HEK293 (cell line): ENCODE data around the gene MYRFL.

Experiments used
- CTCF ChIA-PET: fragments of 350-600 bp; formaldehyde crosslinking; extraction: SDS; loops from one replicate; lab custom pipeline; 2021; ENCODE audit warnings: antibody characterized with exemption; lab: Yijun Ruan, JAX
- POLR2A ChIA-PET: fragments of 300-600 bp; formaldehyde crosslinking; extraction: SDS; loops from one replicate; lab custom pipeline; 2020; ENCODE audit warnings: antibody characterized with exemption, inconsistent platforms; lab: Yijun Ruan, JAX
- H3K27ac ChIP-seq: fragments of 200-500 bp; sonication (Bioruptor generic); 2 replicates; pipeline ENCODE4 v1.5.1; 2014; ENCODE audit warnings: low read depth, low read length, control low read depth, inconsistent platforms; ENCODE audit errors: extremely low read depth
- H3K36me3 ChIP-seq, 2 experiments: fragments of 200-500 bp in 1 of 2; sonication (Bioruptor generic) in 1 of 2; 1 replicate in 1 of 2; 2 replicates in 1 of 2; pipeline ENCODE4 v1.5.1; 2014 to 2017; ENCODE audit warnings: inconsistent platforms in 2 of 2, low read length in 2 of 2; ENCODE audit not compliant: control insufficient read depth in 2 of 2, insufficient read depth in 1 of 2
- H3K4me1 ChIP-seq: fragments of 200-500 bp; sonication (Bioruptor generic); 2 replicates; pipeline ENCODE4 v1.5.1; 2014; ENCODE audit warnings: mild to moderate bottlenecking, low read length, inconsistent platforms; ENCODE audit not compliant: control insufficient read depth, insufficient read depth
- H3K4me3 ChIP-seq: 2 replicates; pipeline ENCODE4 v1.5.1; 2011; ENCODE audit warnings: low read depth, mild to moderate bottlenecking, control low read depth, low read length, moderate library complexity
- H3K9me3 ChIP-seq: fragments of 200-500 bp; sonication (Bioruptor generic); 2 replicates; pipeline ENCODE4 v1.5.1; 2014; ENCODE audit warnings: low read depth, low read length, inconsistent platforms; ENCODE audit not compliant: control insufficient read depth, insufficient read depth
- EGR2 ChIP-seq: fragments of 450-650 bp; formaldehyde crosslinking; IDR thresholded peaks from 2 replicates; pipeline ENCODE4 v1.5.1; 2016; ENCODE audit warnings: low read depth, missing biosample characterization, missing genetic modification characterization
- GLIS2 ChIP-seq: fragments of 450-650 bp; formaldehyde crosslinking; IDR thresholded peaks from 2 replicates; pipeline ENCODE4 v1.5.1; 2016; ENCODE audit warnings: missing biosample characterization, missing genetic modification characterization
- MEIS1 ChIP-seq: sonication (generic); formaldehyde crosslinking; IDR thresholded peaks from 2 replicates; pipeline ENCODE4 v1.8.1; 2022; ENCODE audit warnings: missing genetic modification reagents, mild to moderate bottlenecking, borderline replicate concordance
- RBAK ChIP-seq: fragments of 450-650 bp; formaldehyde crosslinking; IDR thresholded peaks from 2 replicates; pipeline ENCODE4 v1.5.1; 2016; ENCODE audit warnings: missing biosample characterization, missing genetic modification characterization
- SCRT1 ChIP-seq: fragments of 450-650 bp; formaldehyde crosslinking; IDR thresholded peaks from 2 replicates; pipeline ENCODE4 v1.5.1; 2016; ENCODE audit warnings: missing biosample characterization, missing genetic modification characterization, borderline replicate concordance
- SETDB1 ChIP-seq: IDR thresholded peaks from one replicate; pipeline ENCODE4 v1.6.1; 2017; ENCODE audit warnings: mild to moderate bottlenecking, low read length, moderate library complexity, mixed read lengths; ENCODE audit not compliant: insufficient read length
- ZBTB17 ChIP-seq: fragments of 450-650 bp; formaldehyde crosslinking; IDR thresholded peaks from 2 replicates; pipeline ENCODE4 v1.5.1; 2016; ENCODE audit warnings: missing biosample characterization, missing genetic modification characterization
- ZNF133 ChIP-seq: fragments of 450-650 bp; formaldehyde crosslinking; IDR thresholded peaks from 2 replicates; pipeline ENCODE4 v1.5.1; 2016; ENCODE audit warnings: missing biosample characterization, missing genetic modification characterization
- ZNF140 ChIP-seq: fragments of 450-650 bp; formaldehyde crosslinking; IDR thresholded peaks from 2 replicates; pipeline ENCODE4 v1.5.1; 2016; ENCODE audit warnings: missing biosample characterization, missing genetic modification characterization
- ZNF157 ChIP-seq: fragments of 450-650 bp; formaldehyde crosslinking; IDR thresholded peaks from 2 replicates; pipeline ENCODE4 v1.5.1; 2016; ENCODE audit warnings: missing biosample characterization, missing genetic modification characterization
- ZNF2 ChIP-seq: fragments of 450-650 bp; formaldehyde crosslinking; IDR thresholded peaks from 2 replicates; pipeline ENCODE4 v1.5.1; 2016; ENCODE audit warnings: missing biosample characterization, missing genetic modification characterization
- ZNF391 ChIP-seq: fragments of 450-650 bp; formaldehyde crosslinking; IDR thresholded peaks from 2 replicates; pipeline ENCODE4 v1.5.1; 2016; ENCODE audit warnings: low read depth, missing biosample characterization, missing genetic modification characterization, borderline replicate concordance
- ZNF394 ChIP-seq: fragments of 450-650 bp; formaldehyde crosslinking; IDR thresholded peaks from 2 replicates; pipeline ENCODE4 v1.5.1; 2016; ENCODE audit warnings: missing biosample characterization, missing genetic modification characterization, mild to moderate bottlenecking, moderate library complexity, borderline replicate concordance
- ZNF423 ChIP-seq: fragments of 450-650 bp; formaldehyde crosslinking; IDR thresholded peaks from 2 replicates; pipeline ENCODE4 v1.5.1; 2016; ENCODE audit warnings: missing biosample characterization, missing genetic modification characterization
- ZNF510 ChIP-seq: fragments of 450-650 bp; formaldehyde crosslinking; IDR thresholded peaks from 2 replicates; pipeline ENCODE4 v1.5.1; 2018; ENCODE audit warnings: mild to moderate bottlenecking, missing genetic modification characterization, missing biosample characterization; ENCODE audit not compliant: insufficient replicate concordance
- ZNF561 ChIP-seq: fragments of 450-650 bp; IDR thresholded peaks from 2 replicates; pipeline ENCODE4 v1.5.1; 2018; ENCODE audit warnings: missing biosample characterization, missing genetic modification characterization, borderline replicate concordance
- ZNF571 ChIP-seq: fragments of 450-650 bp; formaldehyde crosslinking; IDR thresholded peaks from 2 replicates; pipeline ENCODE4 v1.5.0; 2017; ENCODE audit warnings: missing biosample characterization, missing genetic modification characterization
- ZNF677 ChIP-seq: fragments of 450-650 bp; IDR thresholded peaks from 2 replicates; pipeline ENCODE4 v1.5.0; 2018; ENCODE audit warnings: missing biosample characterization, mild to moderate bottlenecking, missing genetic modification characterization, moderate library complexity
- TF ChIP-seq, protein P1 (sequence below): fragments of 450-650 bp; formaldehyde crosslinking; IDR thresholded peaks from 2 replicates; pipeline ENCODE4 v1.5.1; 2016; ENCODE audit warnings: missing biosample characterization, missing genetic modification characterization
- TF ChIP-seq, protein P2 (sequence below): fragments of 450-650 bp; formaldehyde crosslinking; optimal IDR thresholded peaks from 2 replicates; pipeline ENCODE3; 2016; ENCODE audit warnings: missing biosample characterization, mild to moderate bottlenecking, missing genetic modification characterization
- TF ChIP-seq, protein P3 (sequence below): fragments of 450-650 bp; formaldehyde crosslinking; IDR thresholded peaks from 2 replicates; pipeline ENCODE4 v1.5.1; 2017; ENCODE audit warnings: missing biosample characterization, missing genetic modification characterization
- TF ChIP-seq, protein P4 (sequence below): fragments of 450-650 bp; formaldehyde crosslinking; IDR thresholded peaks from 2 replicates; pipeline ENCODE4 v1.5.1; 2016; ENCODE audit warnings: missing biosample characterization, missing genetic modification characterization
- TF ChIP-seq, protein P5 (sequence below): fragments of 450-650 bp; formaldehyde crosslinking; IDR thresholded peaks from 2 replicates; pipeline ENCODE4 v1.5.1; 2016; ENCODE audit warnings: missing biosample characterization, missing genetic modification characterization, low read depth

MYRFL gene

GRCh38 chr12:69904777-69905176, 79.8 kb downstream of the MYRFL start:
- H3K4me3 ChIP-seq = no peak overlapping the region
- TF ChIP-seq, protein P1, sequence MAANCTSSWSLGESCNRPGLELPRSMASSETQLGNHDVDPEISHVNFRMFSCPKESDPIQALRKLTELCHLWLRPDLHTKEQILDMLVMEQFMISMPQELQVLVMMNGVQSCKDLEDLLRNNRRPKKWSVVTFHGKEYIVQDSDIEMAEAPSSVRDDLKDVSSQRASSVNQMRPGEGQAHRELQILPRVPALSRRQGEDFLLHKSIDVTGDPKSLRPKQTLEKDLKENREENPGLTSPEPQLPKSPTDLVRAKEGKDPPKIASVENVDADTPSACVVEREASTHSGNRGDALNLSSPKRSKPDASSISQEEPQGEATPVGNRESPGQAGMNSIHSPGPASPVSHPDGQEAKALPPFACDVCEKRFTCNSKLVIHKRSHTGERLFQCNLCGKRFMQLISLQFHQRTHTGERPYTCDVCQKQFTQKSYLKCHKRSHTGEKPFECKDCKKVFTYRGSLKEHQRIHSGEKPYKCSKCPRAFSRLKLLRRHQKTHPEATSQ = no peak
- no peak for TF ChIP-seq SETDB1
- TF ChIP-seq ZNF561 (tag by site-specific recombination) = no peak
- TF ChIP-seq ZNF571 = no peak
- no peak for TF ChIP-seq EGR2 (tag by site-specific recombination)
- no peak for TF ChIP-seq ZNF510 (tag by site-specific recombination)
- TF ChIP-seq ZNF391 (tag by site-specific recombination) = no peak
- TF ChIP-seq ZNF394 (tag by site-specific recombination) = no peak
- TF ChIP-seq ZNF157 (tag by site-specific recombination) = no peak
- TF ChIP-seq RBAK (tag by site-specific recombination) = no peak
- no peak for TF ChIP-seq ZNF133 (tag by site-specific recombination)
- no peak for TF ChIP-seq ZNF423 (tag by site-specific recombination)
- TF ChIP-seq, protein P2, sequence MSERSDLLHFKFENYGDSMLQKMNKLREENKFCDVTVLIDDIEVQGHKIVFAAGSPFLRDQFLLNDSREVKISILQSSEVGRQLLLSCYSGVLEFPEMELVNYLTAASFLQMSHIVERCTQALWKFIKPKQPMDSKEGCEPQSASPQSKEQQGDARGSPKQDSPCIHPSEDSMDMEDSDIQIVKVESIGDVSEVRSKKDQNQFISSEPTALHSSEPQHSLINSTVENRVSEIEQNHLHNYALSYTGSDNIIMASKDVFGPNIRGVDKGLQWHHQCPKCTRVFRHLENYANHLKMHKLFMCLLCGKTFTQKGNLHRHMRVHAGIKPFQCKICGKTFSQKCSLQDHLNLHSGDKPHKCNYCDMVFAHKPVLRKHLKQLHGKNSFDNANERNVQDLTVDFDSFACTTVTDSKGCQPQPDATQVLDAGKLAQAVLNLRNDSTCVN (tag by site-specific recombination) = no peak
- no peak for TF ChIP-seq ZNF677 (tag by site-specific recombination)
- TF ChIP-seq, protein P3, sequence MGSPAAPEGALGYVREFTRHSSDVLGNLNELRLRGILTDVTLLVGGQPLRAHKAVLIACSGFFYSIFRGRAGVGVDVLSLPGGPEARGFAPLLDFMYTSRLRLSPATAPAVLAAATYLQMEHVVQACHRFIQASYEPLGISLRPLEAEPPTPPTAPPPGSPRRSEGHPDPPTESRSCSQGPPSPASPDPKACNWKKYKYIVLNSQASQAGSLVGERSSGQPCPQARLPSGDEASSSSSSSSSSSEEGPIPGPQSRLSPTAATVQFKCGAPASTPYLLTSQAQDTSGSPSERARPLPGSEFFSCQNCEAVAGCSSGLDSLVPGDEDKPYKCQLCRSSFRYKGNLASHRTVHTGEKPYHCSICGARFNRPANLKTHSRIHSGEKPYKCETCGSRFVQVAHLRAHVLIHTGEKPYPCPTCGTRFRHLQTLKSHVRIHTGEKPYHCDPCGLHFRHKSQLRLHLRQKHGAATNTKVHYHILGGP (tag by site-specific recombination) = no peak
- TF ChIP-seq, all 188 proteins: peak for 0
- Histone ChIP-seq H3K9me3 (no peaks in the 10 kb centered on the region), H3K36me3 (no peaks in the 10 kb centered on the region), H3K4me1 (no peaks in the 10 kb centered on the region), H3K27ac (no peak overlapping the region)
- ChIA-PET POLR2A (no interaction called here), CTCF (interaction anchor here (0.7 to 3.5 kb wide), 3 partner anchors 455 to 672 kb away, joined by 3 to 10 read pairs (median 4); no protein-coding TSS in a partner anchor)

GRCh38 chr12:69905801-69906200, 80.8 kb downstream of the MYRFL start:
- H3K27ac ChIP-seq = no peak overlapping the region
- H3K9me3 ChIP-seq = no peaks in the 10 kb centered on the region
- TF ChIP-seq SCRT1 (tag by site-specific recombination) (no peak), ZNF2 (tag by site-specific recombination) (no peak), ZBTB17 (tag by site-specific recombination) (no peak), GLIS2 (no peak), ZNF140 (tag by site-specific recombination) (no peak), MEIS1 (CRISPR knock-in tag) (no peak)
- TF ChIP-seq, protein P4, sequence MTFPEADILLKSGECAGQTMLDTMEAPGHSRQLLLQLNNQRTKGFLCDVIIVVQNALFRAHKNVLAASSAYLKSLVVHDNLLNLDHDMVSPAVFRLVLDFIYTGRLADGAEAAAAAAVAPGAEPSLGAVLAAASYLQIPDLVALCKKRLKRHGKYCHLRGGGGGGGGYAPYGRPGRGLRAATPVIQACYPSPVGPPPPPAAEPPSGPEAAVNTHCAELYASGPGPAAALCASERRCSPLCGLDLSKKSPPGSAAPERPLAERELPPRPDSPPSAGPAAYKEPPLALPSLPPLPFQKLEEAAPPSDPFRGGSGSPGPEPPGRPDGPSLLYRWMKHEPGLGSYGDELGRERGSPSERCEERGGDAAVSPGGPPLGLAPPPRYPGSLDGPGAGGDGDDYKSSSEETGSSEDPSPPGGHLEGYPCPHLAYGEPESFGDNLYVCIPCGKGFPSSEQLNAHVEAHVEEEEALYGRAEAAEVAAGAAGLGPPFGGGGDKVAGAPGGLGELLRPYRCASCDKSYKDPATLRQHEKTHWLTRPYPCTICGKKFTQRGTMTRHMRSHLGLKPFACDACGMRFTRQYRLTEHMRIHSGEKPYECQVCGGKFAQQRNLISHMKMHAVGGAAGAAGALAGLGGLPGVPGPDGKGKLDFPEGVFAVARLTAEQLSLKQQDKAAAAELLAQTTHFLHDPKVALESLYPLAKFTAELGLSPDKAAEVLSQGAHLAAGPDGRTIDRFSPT (tag by site-specific recombination) = no peak
- TF ChIP-seq, protein P5, sequence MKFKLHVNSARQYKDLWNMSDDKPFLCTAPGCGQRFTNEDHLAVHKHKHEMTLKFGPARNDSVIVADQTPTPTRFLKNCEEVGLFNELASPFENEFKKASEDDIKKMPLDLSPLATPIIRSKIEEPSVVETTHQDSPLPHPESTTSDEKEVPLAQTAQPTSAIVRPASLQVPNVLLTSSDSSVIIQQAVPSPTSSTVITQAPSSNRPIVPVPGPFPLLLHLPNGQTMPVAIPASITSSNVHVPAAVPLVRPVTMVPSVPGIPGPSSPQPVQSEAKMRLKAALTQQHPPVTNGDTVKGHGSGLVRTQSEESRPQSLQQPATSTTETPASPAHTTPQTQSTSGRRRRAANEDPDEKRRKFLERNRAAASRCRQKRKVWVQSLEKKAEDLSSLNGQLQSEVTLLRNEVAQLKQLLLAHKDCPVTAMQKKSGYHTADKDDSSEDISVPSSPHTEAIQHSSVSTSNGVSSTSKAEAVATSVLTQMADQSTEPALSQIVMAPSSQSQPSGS (tag by site-specific recombination) = no peak
- CTCF ChIA-PET = interaction anchor here (3.5 kb wide), 1 partner anchor 671 kb away, joined by 10 read pairs; no protein-coding TSS in a partner anchor
- H3K36me3 ChIP-seq = no peaks in the 10 kb centered on the region
- no peaks in the 10 kb centered on the region for H3K4me1 ChIP-seq
- POLR2A ChIA-PET = no interaction called here
- no peak overlapping the region for H3K4me3 ChIP-seq
